Natural killer cell (primary cell): ENCODE measurements around the gene CHST11. TPM values are rescaled to one million over a fixed set of nuclear protein-coding genes. Genes with fewer than 3 reads are reported as not detected.

Experiments used
- ATAC-seq, 3 donors: fragments of 150-1000 bp in 2 of 3; fragments of 200-7000 bp in 1 of 3; cut with Tn5 transposase; 1 replicate in 1 of 3; 2 replicates in 2 of 3; pipeline ENCODE4 v1.10.0; 2021; ENCODE audit warnings: mild to moderate bottlenecking in 2 of 3, moderate library complexity in 2 of 3
- DNase-seq, 2 donors: peaks; one replicate each; pipeline versions ENCODE4 v3.0.0 to v3.0.0-alpha.2; 2013 to 2021; ENCODE audit warnings: mixed read lengths in 1 of 2
- H3K27ac ChIP-seq: one replicate; pipeline ENCODE4 v1.5.1; 2013; ENCODE audit warnings: mild to moderate bottlenecking, low read length
- H3K27me3 ChIP-seq: one replicate; pipeline ENCODE4 v1.6.1; 2013; ENCODE audit warnings: low read length; ENCODE audit not compliant: control insufficient read depth, insufficient read depth
- H3K36me3 ChIP-seq: one replicate; pipeline ENCODE4 v1.6.1; 2013; ENCODE audit warnings: low read length; ENCODE audit not compliant: control insufficient read depth, insufficient read depth
- H3K4me1 ChIP-seq: one replicate; pipeline ENCODE4 v1.6.1; 2013; ENCODE audit warnings: low read length; ENCODE audit not compliant: control insufficient read depth, insufficient read depth
- H3K4me3 ChIP-seq: one replicate; pipeline ENCODE4 v1.5.1; 2013; ENCODE audit warnings: low read length
- H3K9me3 ChIP-seq: one replicate; pipeline ENCODE4 v1.6.1; 2013; ENCODE audit warnings: low read length; ENCODE audit not compliant: control insufficient read depth, insufficient read depth
- H3K27ac Mint-ChIP-seq, 2 donors: one replicate each; pipeline ENCODE4 v1.8.0; 2022; ENCODE audit warnings: mild to moderate bottlenecking in 2 of 2, mixed read lengths in 2 of 2, moderate library complexity in 1 of 2
- H3K27me3 Mint-ChIP-seq, 2 donors: one replicate each; pipeline ENCODE4 v1.8.0; 2022; ENCODE audit warnings: low read depth in 2 of 2, mixed read lengths in 2 of 2
- H3K36me3 Mint-ChIP-seq: one replicate; pipeline ENCODE4 v1.8.0; 2022; ENCODE audit warnings: mixed read lengths
- H3K4me1 Mint-ChIP-seq, 2 donors: one replicate each; pipeline ENCODE4 v1.8.0; 2022; ENCODE audit warnings: mixed read lengths in 2 of 2
- H3K4me3 Mint-ChIP-seq: one replicate; pipeline ENCODE4 v1.8.0; 2022; ENCODE audit warnings: mild to moderate bottlenecking, moderate library complexity, mixed read lengths
- H3K9me3 Mint-ChIP-seq, 2 donors: one replicate each; pipeline ENCODE4 v1.8.0; 2022; ENCODE audit warnings: mixed read lengths in 2 of 2
- CTCF ChIP-seq: fragments of 200-600 bp; IDR thresholded peaks from one replicate; pipeline ENCODE4 v1.8.0; 2022; ENCODE audit warnings: antibody characterized with exemption
- WGBS: methylation state at CpG from one replicate; pipeline ENCODE4 v1.1.7; 2013; ENCODE audit warnings: missing lambda C conversion rate; ENCODE audit not compliant: insufficient coverage; 5-methylcytosine and 5-hydroxymethylcytosine counted together
- intact Hi-C: fragments of 100-400 bp; cut with micrococcal nuclease; formaldehyde crosslinking; loops from one replicate; pipeline ENCODE4 v1.14.2; 2022
- total RNA-seq, 4 donors: library from RNA; stranded (reverse); fragments of 120-200 nt in 1 of 4; gene quantifications; one replicate each; pipeline versions ENCODE4 v1.2.3 to v1.2.4, GENCODE V29; 2013 to 2022

The CHST11 gene
- total RNA-seq, 3 donors from 2014 or later (not counting 1 experiment from before 2014, with no cell fraction given), result 85.3 to 118 (median 96.1) TPM

GRCh38 chr12:104605685-104606084, 148.9 kb downstream of the CHST11 start:
- no peak overlapping the region for H3K4me3 Mint-ChIP-seq
- Histone ChIP-seq H3K4me3 (no peak overlapping the region), H3K36me3 (no peaks in the 10 kb centered on the region), H3K27me3 (no peaks in the 10 kb centered on the region), H3K9me3 (no peaks in the 10 kb centered on the region), H3K27ac (no peak overlapping the region), H3K4me1 (peaks cover 26% of the 10 kb centered on the region)
- H3K9me3 Mint-ChIP-seq, result no peaks in the 10 kb centered on the region
- DNase-seq (no peak), ATAC-seq (peak in 2 of 3 donors; percentile 17 to 37)
- no peak for TF ChIP-seq CTCF
- H3K36me3 Mint-ChIP-seq, result no peaks in the 10 kb centered on the region
- no peaks in the 10 kb centered on the region for H3K27me3 Mint-ChIP-seq
- H3K4me1 Mint-ChIP-seq, result peaks cover 68 to 79% of the 10 kb centered on the region in 2 donors
- intact Hi-C loops, result loop anchor here (2.0 kb wide), 1 partner anchor 65 kb away; no protein-coding TSS in a partner anchor
- H3K27ac Mint-ChIP-seq, result peak overlapping the region; percentile 92
- 79% methylated on average over 10 of the region's 10 CpGs for WGBS

GRCh38 chr12:104608998-104609397, 152.2 kb downstream of the CHST11 start:
- no peak for ATAC-seq
- H3K27ac ChIP-seq, result no peak overlapping the region
- intact Hi-C loops, result no loop called here
- Mint-ChIP-seq H3K4me1 (peaks cover 66 to 83% of the 10 kb centered on the region in 2 donors), H3K36me3 (no peaks in the 10 kb centered on the region), H3K27me3 (no peaks in the 10 kb centered on the region), H3K4me3 (no peak overlapping the region), H3K27ac (peak overlapping the region; percentile 3 to 55), H3K9me3 (no peaks in the 10 kb centered on the region)
- DNase-seq, result no peak
- no peak overlapping the region for H3K4me3 ChIP-seq
- peaks cover 19% of the 10 kb centered on the region for H3K4me1 ChIP-seq
- H3K27me3 ChIP-seq, result no peaks in the 10 kb centered on the region
- no peaks in the 10 kb centered on the region for H3K36me3 ChIP-seq
- H3K9me3 ChIP-seq, result no peaks in the 10 kb centered on the region
- WGBS, result 94% methylated on average over 2 of the region's 4 CpGs
- TF ChIP-seq CTCF, result no peak

GRCh38 chr12:104609445-104609844, 152.7 kb downstream of the CHST11 start:
- peaks cover 14% of the 10 kb centered on the region for H3K4me1 ChIP-seq
- no peak for ATAC-seq
- intact Hi-C loops, result no loop called here
- no peak overlapping the region for H3K27ac ChIP-seq
- no peaks in the 10 kb centered on the region for H3K9me3 ChIP-seq
- Mint-ChIP-seq H3K4me1 (peaks cover 62 to 83% of the 10 kb centered on the region in 2 donors), H3K27me3 (no peaks in the 10 kb centered on the region), H3K36me3 (no peaks in the 10 kb centered on the region), H3K9me3 (no peaks in the 10 kb centered on the region), H3K27ac (peak overlapping the region; percentile 3 to 55), H3K4me3 (no peak overlapping the region)
- H3K4me3 ChIP-seq, result no peak overlapping the region
- H3K27me3 ChIP-seq, result no peaks in the 10 kb centered on the region
- DNase-seq, result no peak
- no peaks in the 10 kb centered on the region for H3K36me3 ChIP-seq
- TF ChIP-seq CTCF, result no peak

- H3K36me3 ChIP-seq, result no peaks in the 10 kb centered on the region
- no peak for TF ChIP-seq CTCF
- 96% methylated on average over 3 of the region's 6 CpGs for WGBS
- no peaks in the 10 kb centered on the region for H3K36me3 Mint-ChIP-seq
- ATAC-seq, result no peak
- no peak overlapping the region for H3K27ac Mint-ChIP-seq
- no peaks in the 10 kb centered on the region for H3K9me3 Mint-ChIP-seq
- H3K9me3 ChIP-seq, result no peaks in the 10 kb centered on the region
- H3K27ac ChIP-seq, result no peak overlapping the region
- H3K4me1 ChIP-seq, result peaks cover 4% of the 10 kb centered on the region
- H3K4me1 Mint-ChIP-seq, result peaks cover 52 to 80% of the 10 kb centered on the region in 2 donors
- no peak overlapping the region for H3K4me3 Mint-ChIP-seq
- H3K27me3 ChIP-seq, result no peaks in the 10 kb centered on the region
- no peak for DNase-seq
- intact Hi-C loops, result no loop called here
- H3K27me3 Mint-ChIP-seq, result no peaks in the 10 kb centered on the region
- no peak overlapping the region for H3K4me3 ChIP-seq
Measured at GRCh38 chr12:104610513-104611235, 153.9 kb downstream of the CHST11 start.
